Stimulated activated CD4-positive, alpha-beta T cell treated with anti-CD3 and anti-CD28 coated beads, Interleukin-4, amount 100 ng/mL, for 1 hour (primary cell): ENCODE results near the gene MSMB.
"Not testable (repeated sequence)": the region's sequence is repeated elsewhere in the genome, so short reads cannot be mapped to it uniquely, and the experiment has no call there.

ENCODE experiments used
- DNase-seq: peaks from one replicate; pipeline ENCODE4 v3.0.0-alpha.2; 2020

Gene MSMB

DNA sequence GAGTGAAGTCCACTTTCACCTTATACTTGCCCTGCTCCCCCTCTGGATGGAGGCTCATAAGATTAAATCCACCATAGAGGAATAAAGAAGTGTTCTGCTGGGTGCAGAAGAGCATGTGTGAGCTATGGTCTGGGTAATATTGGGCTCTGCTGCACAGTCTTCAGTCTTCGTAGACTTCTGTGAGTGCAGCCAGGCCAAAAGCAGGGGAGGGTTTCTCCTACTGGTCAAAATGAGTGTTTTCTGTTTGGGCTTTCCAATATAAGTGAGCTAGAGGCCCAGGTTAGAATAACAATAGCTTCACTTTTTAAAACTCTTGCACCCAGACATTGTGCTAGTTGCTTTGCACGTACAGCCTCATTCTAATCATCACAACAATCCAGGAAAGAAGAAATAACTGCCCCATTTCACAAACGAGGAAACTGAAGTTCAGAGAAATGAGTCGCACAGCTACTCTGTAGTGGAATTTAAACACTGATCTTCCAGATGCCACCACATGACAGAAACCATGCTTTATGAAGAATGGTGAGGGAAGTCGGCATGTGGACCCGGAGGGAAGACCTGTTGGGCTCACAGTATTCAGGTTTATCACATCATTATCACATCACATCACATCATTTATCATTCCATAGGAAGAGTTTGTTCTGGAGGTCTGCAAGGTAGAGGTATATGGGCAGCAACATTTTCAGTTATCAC is 23.8 kb upstream of the MSMB start:
- no peak for DNase-seq

DNA sequence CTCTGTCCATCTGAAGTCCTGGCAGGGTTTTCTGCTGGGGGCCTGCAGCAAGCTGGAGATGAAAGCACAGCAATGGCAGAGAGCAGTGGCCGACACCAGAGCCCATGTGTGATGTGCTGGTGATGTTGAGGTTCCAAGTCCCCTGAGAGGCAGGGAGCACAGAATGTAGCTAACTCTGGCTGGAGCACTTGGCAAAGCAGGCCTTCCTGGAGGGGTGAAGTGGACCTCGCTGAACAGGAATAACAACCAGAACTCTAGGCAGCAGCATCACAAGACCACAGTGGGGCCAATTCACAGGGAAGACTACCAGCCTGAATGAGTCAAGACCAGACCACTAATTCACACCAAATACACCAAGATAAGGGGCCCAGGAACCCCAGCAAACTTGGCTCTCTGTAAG is 22.8 kb upstream of the MSMB start:
- no peak for DNase-seq

- DNase-seq: no peak
Measured at GRCh38 chr10:46068117-46068516, 22.0 kb upstream of the MSMB start.

- DNase-seq: no peak
Measured at GRCh38 chr10:46064269-46064817, 18.3 kb upstream of the MSMB start.

GRCh38 chr10:46062723-46063428 is 16.8 kb upstream of the MSMB start:
- no peak for DNase-seq

DNA sequence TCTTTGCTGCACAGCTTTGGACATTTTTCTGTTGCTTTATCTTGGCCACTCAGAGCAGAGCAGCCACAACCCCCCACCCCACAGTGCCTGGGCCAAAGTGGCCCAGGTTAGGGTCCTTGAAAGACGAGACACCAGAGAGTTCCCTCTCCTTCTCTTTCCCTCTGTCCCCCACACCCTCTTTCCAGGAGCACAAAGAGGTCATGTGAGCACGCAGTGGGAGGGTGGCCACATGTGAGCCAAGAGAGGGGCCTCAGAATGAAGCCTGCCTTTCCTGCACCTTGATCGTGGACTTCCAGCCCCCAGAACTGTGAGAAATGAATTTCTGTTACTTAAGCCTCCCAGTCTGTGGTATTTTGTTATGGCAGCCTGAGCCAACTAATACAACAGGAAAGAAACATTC is 14.6 kb upstream of the MSMB start:
- DNase-seq: no peak

DNA sequence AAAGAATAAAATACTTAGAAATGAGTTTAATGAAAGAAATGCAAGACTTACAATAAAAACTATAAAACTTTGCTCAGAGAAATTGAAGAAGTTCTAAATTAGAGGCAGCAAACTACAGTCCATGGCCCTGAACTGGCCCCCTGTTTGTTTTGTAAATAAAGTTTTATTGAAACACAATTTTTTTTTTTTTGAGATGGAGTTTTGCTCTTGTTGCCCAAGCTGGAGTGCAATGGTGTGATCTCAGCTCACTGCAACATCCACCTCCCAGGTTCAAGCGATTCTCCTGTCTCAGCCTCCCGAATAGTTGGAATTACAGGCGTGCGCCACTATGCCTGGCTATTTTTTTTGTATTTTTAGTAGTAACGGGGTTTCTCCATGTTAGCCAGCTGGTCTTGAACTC is 11.9 kb upstream of the MSMB start:
- not testable (repeated sequence) for DNase-seq

- no peak for DNase-seq
Measured at GRCh38 chr10:46057038-46057437, 11.0 kb upstream of the MSMB start.

DNA sequence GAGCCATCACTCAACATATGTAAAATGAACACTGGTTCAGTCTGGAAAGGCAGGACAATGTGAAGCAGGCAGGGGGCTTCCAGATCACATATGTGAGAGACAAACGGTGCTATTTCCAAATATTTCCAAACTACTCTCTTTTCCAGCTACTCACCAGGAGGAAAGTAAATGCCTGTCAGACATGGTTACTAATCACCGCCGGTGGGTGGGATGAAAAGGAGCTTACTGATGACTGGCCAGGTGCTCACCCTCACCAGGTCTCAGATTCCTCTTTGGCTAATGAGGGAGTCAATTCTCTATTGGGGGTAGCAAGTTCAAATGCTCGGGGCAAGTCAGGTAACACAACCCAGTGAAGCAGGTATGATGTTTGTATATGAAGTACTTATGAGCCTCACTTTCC is 9.7 kb upstream of the MSMB start:
- no peak for DNase-seq

DNA sequence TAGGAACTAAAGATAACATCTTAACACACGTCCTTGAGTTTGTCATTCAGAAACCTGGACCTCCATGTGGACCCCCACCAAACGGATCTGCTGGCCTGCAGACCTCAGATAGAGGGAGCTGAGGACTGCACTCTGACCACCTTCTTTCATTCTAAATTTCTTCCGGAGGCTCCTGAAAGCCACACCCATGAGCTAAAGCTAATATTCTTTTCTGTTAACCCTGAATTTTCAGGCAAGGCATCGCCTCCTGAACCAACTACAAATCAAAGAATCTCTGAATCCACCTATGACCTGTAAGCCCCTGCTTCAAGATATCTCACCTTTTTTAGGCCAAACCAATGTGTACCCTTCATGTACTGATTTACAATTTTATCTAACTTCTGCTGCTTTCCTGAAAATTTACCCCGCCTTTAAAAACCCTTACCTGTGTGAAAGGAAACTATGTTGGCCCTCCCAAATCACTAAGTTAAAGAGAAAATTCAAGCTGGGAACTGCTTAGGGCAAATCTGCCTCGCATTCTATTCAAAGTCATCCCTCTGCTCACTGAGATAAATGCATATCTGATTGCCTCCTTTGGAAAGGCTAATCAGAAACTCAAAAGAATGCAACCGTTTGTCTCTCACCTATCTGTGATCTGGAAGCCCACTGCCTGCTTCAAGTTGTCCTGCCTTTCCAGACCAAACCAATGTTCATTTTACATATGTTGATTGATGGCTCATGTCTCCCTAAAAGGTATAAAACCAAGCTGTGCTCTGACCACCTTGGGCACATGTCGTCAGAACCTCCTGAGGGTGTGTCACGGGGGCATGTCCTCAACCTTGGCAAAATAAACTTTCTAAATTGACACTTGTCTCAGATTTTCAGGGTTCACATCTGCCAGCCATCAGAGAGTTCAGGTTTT is 7.7 kb upstream of the MSMB start:
- no peak for DNase-seq

- no peak for DNase-seq
Measured at GRCh38 chr10:46052791-46053375, 6.8 kb upstream of the MSMB start.

DNA sequence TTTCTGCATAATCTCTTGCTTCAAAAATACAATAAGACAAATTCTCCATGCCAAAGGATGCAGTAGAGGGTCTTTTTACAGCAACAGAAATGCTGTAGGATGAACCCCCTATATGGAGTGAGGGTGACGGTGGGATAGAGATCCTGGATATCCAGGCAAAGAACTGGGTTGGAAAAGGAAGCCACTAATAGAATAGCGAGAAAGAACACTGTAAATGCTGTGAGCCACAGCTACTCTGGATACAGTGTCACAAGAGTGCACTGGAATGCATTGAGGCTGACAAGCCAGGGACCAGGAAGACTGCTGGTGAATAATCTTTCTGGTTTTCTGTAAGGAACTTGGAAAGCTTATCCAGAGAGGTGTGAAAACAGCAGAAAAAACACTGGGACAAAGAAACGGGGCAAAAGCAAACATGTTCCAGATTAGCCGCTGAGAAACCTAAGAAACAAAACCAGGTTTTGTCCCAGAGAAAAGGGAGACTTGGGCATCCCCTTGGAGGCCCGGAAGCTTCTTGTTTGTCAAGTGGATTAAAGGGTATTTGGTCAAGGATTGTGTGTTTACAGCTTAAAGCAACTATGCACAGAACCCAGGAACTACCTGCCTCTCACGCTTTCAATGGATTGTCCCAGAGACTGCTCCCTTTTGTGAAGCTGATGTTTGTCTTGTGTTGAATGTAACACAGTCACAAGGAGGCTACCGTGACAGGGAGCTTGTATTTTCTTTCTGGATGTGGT is 6.2 kb upstream of the MSMB start:
- no peak for DNase-seq

- no peak for DNase-seq
Measured at GRCh38 chr10:46050941-46051623, 5.0 kb upstream of the MSMB start.

GRCh38 chr10:46049497-46049831 is 3.4 kb upstream of the MSMB start:
- DNase-seq: not testable (repeated sequence)

DNA sequence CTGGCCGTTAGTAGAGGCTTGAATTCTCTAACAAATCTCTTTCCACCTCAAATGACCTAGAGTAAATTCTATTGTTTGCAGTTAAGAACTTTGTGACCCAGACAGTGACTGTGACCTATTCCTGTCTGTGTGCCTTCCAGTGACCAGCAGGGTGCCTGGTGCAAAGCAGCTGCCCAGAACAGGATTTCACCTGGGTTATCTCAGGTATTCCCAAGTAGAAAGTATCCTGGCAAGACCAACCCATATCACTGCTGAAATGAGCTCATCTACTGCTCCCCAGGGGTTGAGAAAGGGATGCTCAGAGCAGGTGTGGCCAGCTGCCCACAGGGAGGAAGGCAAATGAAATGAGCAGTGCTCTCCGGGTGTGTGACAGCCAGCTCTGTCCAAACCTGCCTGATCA is 2.1 kb upstream of the MSMB start:
- no peak for DNase-seq

DNA sequence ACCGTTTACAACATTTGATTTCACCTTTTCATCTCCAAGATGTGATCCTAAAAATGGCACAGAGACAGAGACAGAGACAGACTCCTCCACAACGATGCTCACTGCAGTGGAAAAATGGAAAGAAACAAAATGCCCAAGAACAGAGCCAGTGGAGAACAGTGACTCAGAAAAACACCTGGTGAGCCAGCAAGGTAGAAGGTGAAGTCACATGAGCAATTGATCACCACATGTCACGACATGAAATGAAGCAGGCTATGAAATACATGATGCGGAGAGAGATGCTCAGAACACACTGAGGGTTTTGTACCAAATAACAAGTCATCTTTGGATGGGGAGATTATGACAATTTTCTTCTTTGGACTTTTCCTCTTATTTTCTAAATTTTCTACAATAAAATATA is 3.5 kb downstream of the MSMB start:
- no peak for DNase-seq

GRCh38 chr10:46040004-46040403 is 6.1 kb downstream of the MSMB start:
- no peak for DNase-seq

DNA sequence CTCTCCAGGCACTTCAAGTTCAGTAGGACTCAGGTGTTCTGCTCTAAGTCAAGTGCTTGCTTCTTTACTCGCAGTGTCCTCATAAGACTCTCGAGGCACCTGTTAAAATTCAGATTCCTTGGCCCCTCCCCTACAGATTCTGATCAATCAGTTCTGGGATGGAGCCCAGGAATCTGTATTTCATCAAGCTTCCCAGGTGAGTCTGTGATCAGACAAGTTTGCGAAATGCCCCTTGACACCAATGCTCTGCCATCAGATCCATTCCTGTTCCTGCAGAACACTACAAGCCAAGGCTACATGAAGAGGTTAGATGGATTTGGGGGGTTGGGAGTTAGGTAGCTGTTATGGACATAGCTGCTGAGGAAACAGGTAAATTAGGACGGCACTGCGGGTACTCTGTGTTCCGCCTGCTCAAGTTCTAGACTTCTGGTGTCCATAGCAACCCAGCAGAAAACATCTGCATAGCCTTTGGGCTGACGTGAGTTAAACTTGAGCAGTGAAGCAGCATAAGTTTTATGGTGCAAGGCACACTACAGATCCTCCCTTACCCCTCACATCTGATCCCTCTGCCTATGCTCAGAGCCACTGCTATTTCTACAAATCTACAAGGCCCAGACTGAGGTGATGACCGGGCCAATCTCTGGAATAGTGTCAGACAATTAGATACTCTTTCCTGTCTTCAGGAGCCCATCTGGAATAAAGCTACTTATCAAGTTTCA is 8.8 kb downstream of the MSMB start:
- no peak for DNase-seq

DNA sequence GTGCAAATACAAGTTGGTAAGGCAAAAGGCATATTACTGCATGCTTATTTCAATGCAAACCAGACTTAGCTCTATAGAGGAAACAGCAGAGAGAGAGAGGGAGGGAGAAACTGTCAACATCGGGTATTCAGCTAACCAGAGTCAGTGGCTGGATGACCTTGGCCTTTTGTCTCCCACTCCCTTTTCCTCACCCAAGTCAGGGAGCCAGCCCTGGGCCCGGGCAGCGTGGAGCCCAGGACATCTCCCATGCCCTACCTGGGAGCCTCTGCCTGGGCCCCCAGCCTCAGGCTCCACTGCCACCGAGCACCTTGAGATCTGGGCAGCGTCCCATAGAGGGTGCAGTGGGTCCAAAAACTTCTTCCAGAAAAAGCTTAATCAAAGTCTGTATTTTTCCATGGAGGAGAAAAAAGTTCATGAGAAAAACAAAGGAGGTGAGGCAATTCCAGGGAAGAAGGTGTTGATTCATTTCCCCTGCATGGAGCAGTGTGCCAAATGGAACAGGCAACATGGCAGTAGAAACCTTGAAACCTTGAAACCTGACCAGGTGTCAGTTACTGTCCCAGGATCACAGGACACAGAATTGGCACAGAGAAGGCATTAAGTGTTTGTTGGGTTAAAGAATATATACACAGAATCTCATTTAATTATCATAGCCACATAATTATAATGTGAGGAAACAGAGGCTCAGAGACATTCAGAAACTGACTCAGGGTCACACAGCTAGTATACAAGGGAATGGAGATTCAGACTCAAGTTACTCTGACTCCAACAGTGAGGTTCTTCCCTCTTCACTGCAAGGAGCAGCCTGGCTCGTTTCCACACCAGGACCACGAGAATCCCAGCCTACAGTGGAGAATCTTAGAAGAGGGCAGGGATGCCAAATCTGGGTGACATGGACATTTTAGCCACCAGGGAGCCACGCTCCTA is 9.9 kb downstream of the MSMB start:
- no peak for DNase-seq

- no peak for DNase-seq
Measured at GRCh38 chr10:46033602-46034011, 12.5 kb downstream of the MSMB start.
